DOHH2 (cell line): ENCODE data around the gene FAM107B.

ENCODE experiments used
- CTCF ChIP-seq: fragments of 200-600 bp; sonication (generic); IDR thresholded peaks from one replicate; pipeline ENCODE4 v1.5.1; 2014; ENCODE audit warnings: antibody characterized with exemption, mild to moderate bottlenecking, low read depth, low read length; ENCODE audit not compliant: poor library complexity, severe bottlenecking
- EZH2phosphoT487 ChIP-seq: fragments of 200-600 bp; sonication (generic); IDR thresholded peaks from 2 replicates; pipeline ENCODE4 v1.6.1; 2017; ENCODE audit warnings: borderline replicate concordance, mild to moderate bottlenecking, antibody characterized with exemption, low read length, moderate library complexity, mixed read lengths

DNA sequence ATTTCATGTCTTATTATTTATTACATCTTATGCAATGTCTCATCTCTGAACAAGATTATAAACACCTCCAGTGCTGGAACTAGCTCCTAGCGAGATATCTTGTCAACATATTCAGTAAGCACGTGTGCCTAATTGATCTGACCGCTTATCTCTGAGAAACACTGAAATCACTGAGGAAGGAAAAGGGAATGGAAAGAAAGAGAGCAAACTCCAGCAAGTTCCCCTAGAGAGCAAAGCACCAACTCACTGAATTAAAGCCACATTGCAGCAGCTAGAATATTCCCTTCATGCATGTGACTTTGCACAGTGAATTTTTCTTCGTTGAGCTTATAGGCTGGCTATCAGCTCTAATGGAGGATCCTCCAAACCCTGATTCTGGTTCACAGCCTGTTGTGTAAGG, 266.9 kb downstream of the FAM107B start:
- TF ChIP-seq CTCF, result no peak
- TF ChIP-seq EZH2phosphoT487, result no peak
